ENCODE measurements around the gene CASZ1. TPM values are rescaled to one million over a fixed set of nuclear protein-coding genes. Genes with fewer than 3 reads are reported as not detected.

The CASZ1 gene
- total RNA-seq, 1 experiment from 2014 or later, result 0.58 TPM

DNA sequence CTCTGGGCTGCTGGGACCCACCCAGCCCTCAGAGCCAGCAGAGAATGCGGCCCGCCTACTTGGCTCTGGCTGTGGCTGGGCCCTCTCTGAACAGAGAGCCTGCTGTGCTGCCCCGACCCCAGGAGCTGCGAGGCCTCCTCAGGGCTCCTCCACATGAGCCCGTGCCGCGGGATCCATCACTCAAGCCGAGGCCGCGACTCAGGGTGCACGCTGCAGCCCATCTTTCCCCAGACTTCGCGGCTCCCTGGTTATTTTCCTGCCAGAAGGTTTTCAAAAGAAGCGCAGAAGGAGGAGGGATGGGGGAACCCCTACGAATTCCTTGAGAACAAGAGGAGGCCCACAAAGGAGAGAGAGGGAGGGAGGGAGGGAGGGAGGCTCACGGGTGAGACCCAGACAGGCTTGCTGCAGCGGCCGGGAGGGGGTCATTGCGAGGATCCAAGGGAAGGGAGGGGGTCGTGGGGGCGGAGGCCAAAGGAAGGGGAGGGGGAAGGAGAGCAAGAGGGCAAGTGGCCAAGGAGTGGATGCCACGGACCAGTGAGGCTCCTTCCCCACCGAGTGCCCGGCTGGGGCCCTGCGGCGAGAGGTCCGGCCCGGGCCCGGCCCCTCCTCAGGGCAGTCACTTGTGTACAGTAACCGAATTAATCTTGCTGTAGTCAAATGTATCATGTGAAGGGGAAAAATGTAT lies 146.8 kb downstream of the CASZ1 start:
- Histone ChIP-seq H3K9me3 (replicated peaks) (no peaks in the 10 kb centered on the region), H3K4me1 (replicated peaks) (no peaks in the 10 kb centered on the region), H3K36me3 (no peaks in the 10 kb centered on the region), H3K27ac (no peak overlapping the region), H3K4me3 (no peak overlapping the region), H3K27me3 (replicated peaks) (0 out of 2 replicates have a peak, but pooled peaks cover 8% of the 10 kb centered on the region)
- DNase-seq (ENCODE audit: low read depth in 1 of 2, low spot score in 2 of 2), result no peak

DNA sequence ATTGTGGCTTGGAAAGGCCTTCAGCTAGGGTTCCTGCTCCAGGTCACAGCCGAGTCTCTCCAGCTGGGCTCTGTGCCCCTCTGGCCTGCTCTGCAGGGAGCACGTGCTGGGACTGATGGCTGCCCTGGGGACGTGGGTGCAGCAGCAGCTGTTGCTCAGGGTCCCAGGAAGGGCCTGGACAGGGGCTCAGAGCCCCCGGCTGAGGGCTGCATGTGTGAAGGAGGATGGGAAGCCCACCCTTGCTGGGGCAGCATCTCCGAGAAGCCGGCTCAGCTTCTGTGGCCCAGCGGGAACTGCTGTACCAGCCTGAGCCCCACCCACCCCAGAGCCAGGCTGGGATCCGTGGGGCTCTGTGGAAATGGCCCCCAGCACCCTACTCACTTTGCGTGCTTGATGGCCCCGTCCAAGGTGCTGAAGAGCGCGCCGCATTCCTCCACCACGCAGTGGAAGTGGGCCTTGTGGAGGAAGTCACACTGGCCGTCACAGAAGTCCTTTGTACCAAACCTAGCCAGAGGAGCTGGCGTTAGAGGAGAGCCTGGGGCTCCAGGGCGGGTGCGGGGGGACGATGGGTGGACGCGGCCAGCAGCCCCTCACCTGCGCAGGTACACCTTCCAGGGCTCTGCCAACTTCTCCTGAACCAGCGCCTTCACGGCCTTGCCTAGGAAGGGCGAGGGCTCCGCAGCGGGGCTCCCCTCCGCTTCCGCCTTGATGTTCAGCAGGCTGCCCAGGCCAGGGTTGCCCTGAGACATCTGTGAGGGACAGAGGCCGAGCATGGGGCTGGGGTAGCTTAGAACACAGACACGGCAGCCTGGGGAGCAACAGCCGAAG lies 147.5 kb downstream of the CASZ1 start:
- H3K4me3 ChIP-seq, result no peak overlapping the region
- no peaks in the 10 kb centered on the region for H3K4me1 ChIP-seq (replicated peaks)
- no peak for DNase-seq (ENCODE audit: low read depth in 1 of 2, low spot score in 2 of 2)
- 0 out of 2 replicates have a peak, but pooled peaks cover 2% of the 10 kb centered on the region for H3K27me3 ChIP-seq (replicated peaks)
- H3K27ac ChIP-seq, result no peak overlapping the region
- H3K9me3 ChIP-seq (replicated peaks), result no peaks in the 10 kb centered on the region
- H3K36me3 ChIP-seq, result no peaks in the 10 kb centered on the region

DNA sequence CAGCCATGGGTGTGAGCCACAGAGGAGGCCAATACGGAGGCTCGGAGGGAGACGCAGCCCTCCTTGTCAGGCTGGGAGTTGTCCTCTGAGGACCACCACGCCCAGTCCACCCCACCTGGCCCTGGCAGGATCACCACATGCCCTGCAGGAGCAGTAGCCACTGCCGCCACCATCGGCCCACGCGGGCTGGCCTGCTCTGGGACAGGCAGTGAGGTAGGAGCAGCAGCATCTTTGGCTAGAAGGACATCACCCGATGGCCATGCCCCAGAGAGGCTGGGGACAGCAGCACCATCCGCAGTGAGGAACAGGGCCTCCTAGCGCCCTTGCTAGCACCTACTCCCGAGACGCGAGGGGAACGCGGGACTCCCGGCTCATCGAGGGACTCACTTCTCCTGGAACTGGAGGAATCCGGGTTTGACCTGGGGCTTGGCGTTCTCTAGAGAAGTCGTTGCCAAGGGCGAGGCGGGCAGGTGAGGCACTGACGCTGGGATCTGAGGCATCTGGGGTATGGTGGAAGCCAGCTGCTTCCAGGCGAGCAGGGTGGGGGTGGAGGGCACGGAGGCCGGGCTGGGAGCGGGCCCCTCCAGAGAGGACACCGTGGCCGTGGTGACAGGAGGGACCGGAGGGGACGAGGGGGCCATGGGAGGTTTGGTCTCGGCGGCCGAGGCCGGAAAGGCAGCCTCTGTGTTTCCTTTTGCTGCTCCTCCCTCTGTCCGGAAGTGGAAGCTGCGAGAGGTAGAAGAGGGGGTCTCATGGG lies 148.9 kb downstream of the CASZ1 start:
- Histone ChIP-seq H3K27ac (no peak overlapping the region), H3K4me1 (replicated peaks) (no peaks in the 10 kb centered on the region), H3K27me3 (replicated peaks) (no peaks in the 10 kb centered on the region), H3K36me3 (no peaks in the 10 kb centered on the region), H3K4me3 (no peak overlapping the region), H3K9me3 (replicated peaks) (no peaks in the 10 kb centered on the region)
- DNase-seq (ENCODE audit: low read depth in 1 of 2, low spot score in 2 of 2), result no peak

DNA sequence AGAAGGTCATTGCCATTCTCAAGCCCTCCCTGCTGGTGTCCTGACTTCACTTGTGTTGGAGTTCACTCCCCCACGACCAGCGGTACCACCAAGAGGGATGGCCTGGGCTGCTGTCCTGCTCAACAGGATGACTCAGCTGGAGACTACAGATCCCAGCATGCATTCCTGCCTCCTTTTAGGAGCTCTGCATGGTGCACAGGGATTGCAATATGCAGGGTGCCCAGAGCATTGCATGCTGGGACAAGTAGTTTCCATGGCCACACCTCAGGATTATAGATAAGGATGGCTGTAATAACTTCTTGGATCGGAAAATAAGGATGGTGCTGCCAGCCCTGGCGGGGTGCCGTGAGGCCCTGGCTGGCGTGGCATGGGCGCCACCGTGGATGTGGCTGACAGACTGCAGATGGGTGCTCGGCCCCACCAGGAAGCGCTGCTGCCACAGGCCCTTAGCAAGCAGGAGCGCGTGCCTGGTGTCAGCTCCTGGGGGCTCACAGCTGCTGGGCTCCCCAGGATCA lies 150.0 kb downstream of the CASZ1 start:
- no peaks in the 10 kb centered on the region for H3K36me3 ChIP-seq
- H3K4me1 ChIP-seq (replicated peaks), result no peaks in the 10 kb centered on the region
- no peaks in the 10 kb centered on the region for H3K27me3 ChIP-seq (replicated peaks)
- H3K27ac ChIP-seq, result no peak overlapping the region
- peak in 1 of 2 experiments; percentile 18 for DNase-seq (ENCODE audit: low read depth in 1 of 2, low spot score in 2 of 2)
- no peaks in the 10 kb centered on the region for H3K9me3 ChIP-seq (replicated peaks)
- no peak overlapping the region for H3K4me3 ChIP-seq

DNA sequence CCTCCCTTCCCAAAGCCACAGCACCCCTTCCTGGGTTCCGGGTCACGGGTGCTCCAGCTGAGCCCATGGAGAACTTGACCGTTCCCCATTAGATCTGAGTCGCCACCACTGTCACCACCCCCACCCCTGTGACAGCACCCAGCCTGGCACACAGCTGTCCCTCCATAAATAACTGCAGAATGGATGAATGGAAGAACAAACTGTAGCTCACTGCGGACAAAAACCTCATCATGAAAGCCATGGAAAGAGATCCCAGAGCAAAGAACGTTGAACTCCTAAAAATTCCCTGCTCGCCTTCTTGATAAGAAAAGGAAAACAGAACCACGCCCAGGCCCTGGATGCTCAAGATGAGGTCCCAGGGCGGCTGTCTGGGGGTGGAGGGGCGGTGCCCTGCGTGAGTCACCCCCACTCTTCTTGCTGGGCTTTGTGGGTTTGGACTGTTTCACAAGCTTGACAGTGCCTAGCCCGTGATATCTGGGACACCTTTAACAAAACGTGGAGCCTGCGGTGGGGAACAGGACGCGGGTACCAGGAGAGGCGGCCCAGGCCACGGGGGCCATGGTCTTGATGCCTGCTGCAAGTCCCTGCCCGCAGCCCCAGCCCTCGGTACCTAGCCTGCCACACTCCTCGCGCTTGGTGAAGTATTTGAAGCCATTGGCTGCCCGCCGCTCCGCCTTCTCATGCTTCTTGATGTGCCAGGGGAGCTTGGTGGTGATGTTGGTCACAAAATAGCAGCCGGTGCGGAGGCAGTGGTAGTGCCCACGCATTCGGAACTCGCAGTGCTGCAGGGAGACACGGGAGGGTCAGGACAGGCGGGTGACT lies 151.9 kb downstream of the CASZ1 start:
- H3K27ac ChIP-seq, result no peak overlapping the region
- DNase-seq (ENCODE audit: low read depth in 1 of 2, low spot score in 2 of 2), result no peak
- no peaks in the 10 kb centered on the region for H3K4me1 ChIP-seq (replicated peaks)
- no peaks in the 10 kb centered on the region for H3K9me3 ChIP-seq (replicated peaks)
- peaks cover 2% of the 10 kb centered on the region; the same call in 1 of the 2 replicates for H3K27me3 ChIP-seq (replicated peaks)
- H3K4me3 ChIP-seq, result no peak overlapping the region
- H3K36me3 ChIP-seq, result no peaks in the 10 kb centered on the region

DNA sequence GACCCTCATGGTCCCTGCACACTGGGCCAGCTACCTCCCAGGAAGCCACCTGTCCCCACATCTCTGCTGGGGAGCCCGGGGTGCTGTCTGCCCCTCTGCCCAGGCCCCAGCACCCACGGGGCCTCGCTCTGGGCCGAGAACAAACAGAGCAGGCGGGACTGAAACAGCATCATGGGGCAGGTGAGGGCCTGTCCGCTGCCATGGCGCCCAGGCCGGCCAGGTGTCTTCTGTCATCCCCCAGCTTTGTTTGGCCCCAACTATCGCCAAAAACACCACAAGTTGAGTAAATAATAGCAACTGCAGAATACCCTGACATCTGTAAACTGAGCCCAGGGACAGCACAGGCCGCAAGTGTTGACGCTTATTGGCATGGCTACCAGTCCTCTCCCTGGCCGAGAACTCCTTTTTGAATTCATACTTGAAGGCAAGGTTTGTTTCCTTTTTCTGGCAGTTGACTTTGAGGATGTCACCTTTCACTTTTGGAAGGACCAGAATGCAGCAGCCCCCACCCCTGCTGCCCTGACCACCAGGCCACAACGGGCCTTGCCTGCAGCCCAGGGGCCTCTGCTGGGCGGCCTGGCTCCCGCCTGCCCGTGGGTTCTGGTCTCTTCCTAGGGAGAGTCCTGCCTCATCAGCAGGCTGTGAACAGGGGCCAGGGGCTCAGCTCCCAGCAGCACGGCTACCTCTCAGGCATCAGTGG lies 152.7 kb downstream of the CASZ1 start:
- no peak for DNase-seq (ENCODE audit: low read depth in 1 of 2, low spot score in 2 of 2)
- Histone ChIP-seq H3K9me3 (replicated peaks) (no peaks in the 10 kb centered on the region), H3K27me3 (replicated peaks) (peaks cover 5% of the 10 kb centered on the region; the same call in 1 of the 2 replicates), H3K36me3 (no peaks in the 10 kb centered on the region), H3K27ac (no peak overlapping the region), H3K4me3 (no peak overlapping the region), H3K4me1 (replicated peaks) (no peaks in the 10 kb centered on the region)

DNA sequence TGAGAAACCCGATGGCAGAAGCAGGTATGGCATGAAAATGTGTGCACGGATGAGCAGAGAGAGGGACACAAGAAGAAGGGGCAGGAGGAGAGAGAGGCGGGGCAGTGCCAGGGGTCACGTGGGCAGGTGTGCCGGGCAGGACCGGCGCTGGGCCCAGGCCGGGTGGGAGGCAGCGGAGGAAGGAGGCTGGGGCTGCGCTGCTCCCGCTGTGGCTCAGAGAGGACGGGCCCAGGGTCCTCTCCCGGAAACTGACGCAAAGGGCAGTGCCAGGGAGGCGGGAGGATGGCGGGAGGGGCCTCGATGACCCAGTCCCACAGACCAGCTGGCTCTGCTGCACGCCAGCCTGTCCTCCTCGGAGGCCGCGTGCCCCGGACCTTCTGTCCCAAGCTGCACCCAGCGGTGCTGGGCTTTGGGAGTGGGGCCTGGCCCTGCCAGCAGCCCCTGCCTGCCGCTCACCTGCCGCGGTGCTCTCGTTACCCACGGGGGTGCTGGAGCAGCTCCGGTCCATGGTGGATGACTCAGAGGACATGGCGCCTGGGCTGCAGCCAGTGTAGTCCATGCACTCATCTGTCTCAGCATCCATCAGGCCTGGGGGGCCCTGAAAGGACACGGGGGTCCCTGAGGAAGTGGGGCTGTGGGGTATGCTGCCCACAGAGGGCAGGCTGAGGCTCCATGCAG lies 153.9 kb downstream of the CASZ1 start:
- DNase-seq (ENCODE audit: low read depth in 1 of 2, low spot score in 2 of 2), result no peak
- no peaks in the 10 kb centered on the region for H3K36me3 ChIP-seq
- H3K27me3 ChIP-seq (replicated peaks), result peaks cover 14% of the 10 kb centered on the region
- no peaks in the 10 kb centered on the region for H3K4me1 ChIP-seq (replicated peaks)
- no peak overlapping the region for H3K4me3 ChIP-seq
- H3K9me3 ChIP-seq (replicated peaks), result no peaks in the 10 kb centered on the region
- H3K27ac ChIP-seq, result no peak overlapping the region

DNA sequence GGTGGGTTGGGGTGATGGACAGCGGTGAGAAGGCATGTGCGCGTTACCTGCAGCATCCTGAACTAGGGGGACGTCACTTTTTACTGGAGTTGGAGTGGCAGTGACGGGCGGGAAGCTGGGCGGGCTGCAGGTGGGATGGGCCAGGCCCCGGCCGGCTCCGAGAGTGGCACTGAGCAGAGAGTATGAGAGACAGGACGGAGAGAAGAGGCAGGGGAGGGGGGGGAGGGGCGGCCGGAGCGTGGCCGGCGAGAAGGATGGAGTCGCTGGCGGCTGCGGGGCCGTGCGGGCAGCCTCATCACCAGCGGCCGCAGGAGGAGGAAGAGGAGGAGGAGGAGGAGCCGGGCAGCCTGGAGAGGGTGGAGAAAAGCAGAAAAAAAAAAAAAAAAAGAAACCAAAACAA lies 154.5 kb downstream of the CASZ1 start:
- H3K9me3 ChIP-seq (replicated peaks), result no peaks in the 10 kb centered on the region
- no peak for DNase-seq (ENCODE audit: low read depth in 1 of 2, low spot score in 2 of 2)
- no peaks in the 10 kb centered on the region for H3K36me3 ChIP-seq
- no peak overlapping the region for H3K4me3 ChIP-seq
- H3K27me3 ChIP-seq (replicated peaks), result peaks cover 14% of the 10 kb centered on the region
- no peaks in the 10 kb centered on the region for H3K4me1 ChIP-seq (replicated peaks)
- no peak overlapping the region for H3K27ac ChIP-seq

DNA sequence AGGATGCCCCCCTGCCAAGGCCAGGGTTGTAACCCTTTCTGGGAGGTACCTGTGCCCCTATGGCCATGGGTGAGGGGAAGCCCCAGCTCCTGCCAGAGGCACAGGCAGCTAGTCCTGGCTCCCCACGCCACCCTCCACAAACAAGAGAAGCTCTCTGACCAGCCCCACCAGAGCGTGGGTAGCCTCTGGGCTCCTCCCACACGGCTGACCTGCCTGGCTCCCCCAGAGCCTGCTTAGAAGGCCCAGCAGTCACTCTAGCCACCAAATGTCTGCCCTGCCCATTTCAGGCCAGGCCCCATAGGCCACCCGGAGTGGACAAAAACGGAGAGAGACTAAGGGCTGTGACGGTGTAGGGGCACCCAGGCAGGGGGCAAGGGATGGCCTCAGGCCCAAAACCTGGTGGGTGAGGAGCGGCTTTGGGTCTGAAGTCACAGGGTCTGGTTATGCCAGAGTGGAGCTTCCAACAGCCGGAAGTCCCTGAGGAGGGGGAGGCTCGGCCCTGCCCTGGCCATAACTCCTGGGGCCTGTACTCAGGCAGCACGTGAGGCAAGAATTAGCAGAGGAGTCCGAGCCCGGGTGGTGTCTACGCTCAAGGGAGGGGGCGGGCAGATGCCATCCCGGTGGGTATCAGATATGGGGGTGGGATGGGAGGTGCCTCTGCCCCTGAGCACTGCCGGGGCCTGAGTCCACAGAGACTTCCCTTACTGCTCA lies 155.4 kb downstream of the CASZ1 start:
- H3K9me3 ChIP-seq (replicated peaks), result no peaks in the 10 kb centered on the region
- no peak overlapping the region for H3K4me3 ChIP-seq
- H3K27ac ChIP-seq, result no peak overlapping the region
- no peak for DNase-seq (ENCODE audit: low read depth in 1 of 2, low spot score in 2 of 2)
- no peaks in the 10 kb centered on the region; the same call in 1 of the 2 replicates for H3K4me1 ChIP-seq (replicated peaks)
- H3K36me3 ChIP-seq, result no peaks in the 10 kb centered on the region
- H3K27me3 ChIP-seq (replicated peaks), result peaks cover 14% of the 10 kb centered on the region

DNA sequence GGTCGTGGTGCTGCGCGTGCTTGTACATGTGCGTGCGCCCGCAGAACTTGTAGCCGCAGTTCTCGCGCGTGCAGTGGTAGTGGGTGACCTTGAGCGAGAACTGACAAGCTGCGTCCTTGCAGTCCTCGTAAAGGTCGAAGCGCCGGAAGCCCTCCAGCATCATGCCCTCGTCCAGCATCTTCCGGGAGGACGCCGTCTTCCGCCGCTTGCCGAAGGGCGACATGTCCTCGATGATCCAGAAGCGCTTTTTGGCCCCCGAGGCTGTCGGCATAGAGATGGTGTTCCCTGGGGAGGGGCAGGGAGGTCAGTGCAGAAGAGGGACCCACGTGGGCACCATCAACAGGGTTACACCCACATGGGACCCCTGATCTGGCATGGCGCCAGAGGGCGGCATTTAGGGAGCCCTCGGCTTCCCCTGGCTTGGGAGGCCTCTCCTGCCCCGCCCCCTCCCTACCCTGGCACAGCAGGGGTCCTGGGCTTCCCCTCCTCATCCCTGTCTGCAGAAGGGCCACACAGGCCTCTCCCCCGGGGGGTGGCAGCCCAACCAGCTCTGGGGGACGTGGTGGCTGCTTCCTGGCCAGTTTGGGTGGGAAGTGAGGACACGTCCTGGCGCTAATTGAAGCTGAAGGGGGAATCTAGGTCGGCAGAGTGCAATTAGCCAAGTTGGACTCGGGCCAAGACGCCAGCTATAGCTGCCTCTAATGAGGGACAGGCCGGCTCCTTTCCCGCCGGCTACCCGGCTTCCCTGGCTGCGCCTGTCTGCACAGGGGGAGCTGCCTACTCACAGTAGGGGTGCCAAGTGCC lies 156.5 kb downstream of the CASZ1 start:
- H3K36me3 ChIP-seq, result no peaks in the 10 kb centered on the region
- H3K27ac ChIP-seq, result no peak overlapping the region
- no peak for DNase-seq (ENCODE audit: low read depth in 1 of 2, low spot score in 2 of 2)
- H3K27me3 ChIP-seq (replicated peaks), result peaks cover 14% of the 10 kb centered on the region
- H3K9me3 ChIP-seq (replicated peaks), result no peaks in the 10 kb centered on the region
- no peak overlapping the region for H3K4me3 ChIP-seq
- peaks cover 7% of the 10 kb centered on the region for H3K4me1 ChIP-seq (replicated peaks)

DNA sequence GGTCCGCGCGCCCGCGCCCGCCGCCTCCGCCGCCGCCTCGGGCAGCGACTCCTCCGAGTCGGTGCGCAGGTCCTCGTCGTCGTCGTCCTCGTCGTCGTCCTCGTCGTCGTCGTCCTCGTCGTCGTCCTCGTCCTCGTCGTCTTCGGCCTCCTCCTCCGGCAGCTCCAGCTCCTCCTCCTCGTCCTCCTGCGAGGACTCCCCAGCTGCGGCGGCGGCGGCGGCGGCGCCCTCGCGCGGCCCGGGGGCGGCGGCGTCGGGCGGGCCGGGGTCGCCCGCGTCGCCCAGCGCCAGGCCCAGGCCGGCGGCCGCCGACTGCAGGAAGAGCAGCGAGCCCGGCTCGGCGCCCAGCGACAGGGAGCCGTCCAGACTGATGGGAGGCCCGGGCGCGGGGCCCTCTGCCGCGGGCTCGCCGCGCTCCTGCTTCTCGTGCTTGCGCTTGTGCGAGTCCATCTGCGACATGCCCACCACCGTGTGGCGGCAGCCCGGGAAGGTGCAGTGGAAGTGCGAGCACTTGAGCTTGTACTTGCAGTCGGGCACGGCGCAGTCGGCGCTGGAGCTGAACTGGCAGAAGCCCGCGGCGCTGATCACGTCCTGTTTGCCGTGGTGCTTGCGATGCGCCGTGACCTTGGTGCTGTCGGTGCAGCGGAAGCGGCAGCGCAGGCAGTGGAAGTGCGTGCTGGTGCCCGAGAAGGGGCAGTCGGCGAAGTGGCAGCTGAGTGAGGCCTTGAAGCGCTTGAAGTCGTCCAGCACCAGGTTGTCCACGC lies 157.3 kb downstream of the CASZ1 start:
- no peaks in the 10 kb centered on the region for H3K9me3 ChIP-seq (replicated peaks)
- no peak for DNase-seq (ENCODE audit: low read depth in 1 of 2, low spot score in 2 of 2)

More for the DNA sequence above, 157.3 kb downstream of the CASZ1 start:
- peaks cover 14% of the 10 kb centered on the region for H3K27me3 ChIP-seq (replicated peaks)
- H3K4me3 ChIP-seq, result no peak overlapping the region
- H3K27ac ChIP-seq, result no peak overlapping the region
- no peaks in the 10 kb centered on the region for H3K36me3 ChIP-seq
- peaks cover 12% of the 10 kb centered on the region for H3K4me1 ChIP-seq (replicated peaks)

Measured in SJSA1 (cell line).